ENCODE data around the gene CCDC185.

Gene CCDC185

GRCh38 chr1:223429821-223430220 is 36.6 kb downstream of the CCDC185 start:
- no peak for TF ChIP-seq CTCF (IDR thresholded peaks at IDR 0.05; ENCODE audit: extremely low read depth, missing control alignments)
- DNase-seq (ENCODE audit: low spot score) = no peak

GRCh38 chr1:223430236-223430635 is 37.0 kb downstream of the CCDC185 start:
- DNase-seq (ENCODE audit: low spot score) = no peak
- no peak for TF ChIP-seq CTCF (IDR thresholded peaks at IDR 0.05; ENCODE audit: extremely low read depth, missing control alignments)

- no peak for TF ChIP-seq CTCF (IDR thresholded peaks at IDR 0.05; ENCODE audit: extremely low read depth, missing control alignments)
- DNase-seq (ENCODE audit: low spot score) = no peak
Observed at GRCh38 chr1:223437151-223437550, 43.9 kb downstream of the CCDC185 start.

GRCh38 chr1:223443397-223443796 is 50.2 kb downstream of the CCDC185 start:
- no peak for TF ChIP-seq CTCF (IDR thresholded peaks at IDR 0.05; ENCODE audit: extremely low read depth, missing control alignments)
- DNase-seq (ENCODE audit: low spot score) = no peak

GRCh38 chr1:223444411-223444810 is 51.2 kb downstream of the CCDC185 start:
- DNase-seq (ENCODE audit: low spot score) = no peak
- no peak for TF ChIP-seq CTCF (IDR thresholded peaks at IDR 0.05; ENCODE audit: extremely low read depth, missing control alignments)
